Gastroesophageal sphincter (tissue), 4 donors: Measurements from ENCODE around the gene SIGLEC1. TPM values are rescaled to one million over a fixed set of nuclear protein-coding genes. Genes with fewer than 3 reads are reported as not detected.

ENCODE experiments used
- ATAC-seq: fragments of 150-250 bp; one replicate; pipeline ENCODE4 v1.9.1; 2016; ENCODE audit warnings: mild to moderate bottlenecking, moderate library complexity
- H3K27ac ChIP-seq, 4 donors: fragments of 200-600 bp; sonication (generic) in 3 of 4; 1 replicate in 3 of 4; 2 replicates in 1 of 4; pipeline ENCODE4 v1.5.1; 2016 to 2019
- H3K27me3 ChIP-seq: fragments of 200-600 bp; sonication (generic); one replicate; pipeline ENCODE4 v1.5.1; 2019
- H3K36me3 ChIP-seq, 2 donors: fragments of 200-600 bp; sonication (generic); one replicate each; pipeline ENCODE4 v1.5.1; 2019; ENCODE audit warnings: control low read depth in 1 of 2
- H3K4me1 ChIP-seq, 3 donors: fragments of 200-600 bp; sonication (generic); 1 replicate in 2 of 3; 2 replicates in 1 of 3; pipeline ENCODE4 v1.5.1; 2016 to 2019; ENCODE audit warnings: control low read depth in 2 of 3
- H3K4me3 ChIP-seq, 2 donors: fragments of 200-600 bp; sonication (generic); one replicate each; pipeline ENCODE4 v1.5.1; 2019; ENCODE audit warnings: mild to moderate bottlenecking in 1 of 2, moderate library complexity in 1 of 2
- H3K9me3 ChIP-seq, 3 donors: fragments of 200-600 bp; sonication (generic); one replicate each; pipeline ENCODE4 v1.5.1; 2017 to 2019; ENCODE audit warnings: control low read depth in 2 of 3
- EP300 ChIP-seq: sonication (generic); formaldehyde crosslinking; IDR thresholded peaks from one replicate; pipeline ENCODE4 v1.6.1; 2017; ENCODE audit warnings: antibody characterized with exemption, mild to moderate bottlenecking
- POLR2A ChIP-seq, 2 donors: fragments of 450-650 bp; IDR thresholded peaks; one replicate each; pipeline ENCODE4 v1.6.1; 2017; ENCODE audit warnings: antibody characterized with exemption in 2 of 2, mild to moderate bottlenecking in 2 of 2, moderate library complexity in 1 of 2
- POLR2AphosphoS5 ChIP-seq: sonication (generic); formaldehyde crosslinking; IDR thresholded peaks from one replicate; pipeline ENCODE4 v1.6.1; 2017; ENCODE audit warnings: antibody characterized with exemption
- WGBS, 2 donors: methylation state at CpG; one replicate each; pipeline ENCODE4 v1.1.5; 2018; ENCODE audit warnings: low coverage in 1 of 2; 5-methylcytosine and 5-hydroxymethylcytosine counted together
- total RNA-seq, 4 donors: library from RNA; depleted of rRNA; stranded (reverse); fragments of >200 nt; gene quantifications; one replicate each; pipeline ENCODE4 v1.1.0, GENCODE V29; 2016
- TF ChIP-seq, protein P1 (sequence below), 4 experiments: fragments of 200-600 bp in 2 of 4; fragments of 450-650 bp in 2 of 4; sonication (generic) in 1 of 4; IDR thresholded peaks; one replicate each; pipeline ENCODE4 v1.5.1; 2017 to 2019; ENCODE audit warnings: antibody characterized with exemption in 4 of 4, mild to moderate bottlenecking in 2 of 4, moderate library complexity in 2 of 4

SIGLEC1 gene
- total RNA-seq, 4 donors from 2014 or later, result 10.1 to 17.2 (median 11.9) TPM

DNA sequence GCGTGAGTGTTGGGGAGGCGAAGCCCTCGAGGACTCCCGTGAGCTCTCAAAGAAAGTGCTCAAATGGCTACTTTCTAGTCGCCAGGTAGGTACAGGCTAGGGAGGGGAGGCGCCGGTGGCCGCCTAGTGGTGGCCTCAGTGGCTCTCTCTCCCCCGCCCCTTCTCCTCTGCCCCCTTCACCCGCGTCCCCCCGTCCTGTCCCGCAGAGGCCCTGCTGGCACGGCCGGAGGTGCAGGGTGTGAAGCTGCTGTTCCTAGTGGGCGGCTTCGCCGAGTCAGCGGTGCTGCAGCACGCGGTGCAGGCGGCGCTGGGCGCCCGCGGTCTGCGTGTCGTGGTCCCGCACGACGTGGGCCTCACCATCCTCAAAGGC, 38.9 kb upstream of the SIGLEC1 start:
- Histone ChIP-seq H3K4me3 (peak overlapping the region in 1 of 2 donors; percentile 45), H3K9me3 (no peaks in the 10 kb centered on the region), H3K27ac (no peak overlapping the region), H3K36me3 (peaks cover 0 to 63% of the 10 kb centered on the region in 2 donors), H3K27me3 (peaks cover 26% of the 10 kb centered on the region), H3K4me1 (peaks cover 0 to 41% (median 6%) of the 10 kb centered on the region in 3 donors)
- WGBS, 2 donors, result 73 to 87% methylated on average over 3 to 5 of the region's 31 CpGs
- TF ChIP-seq EP300 (no peak), POLR2AphosphoS5 (no peak), POLR2A (IDR thresholded peaks at IDR 0.05) (no peak)
- TF ChIP-seq, protein P1, sequence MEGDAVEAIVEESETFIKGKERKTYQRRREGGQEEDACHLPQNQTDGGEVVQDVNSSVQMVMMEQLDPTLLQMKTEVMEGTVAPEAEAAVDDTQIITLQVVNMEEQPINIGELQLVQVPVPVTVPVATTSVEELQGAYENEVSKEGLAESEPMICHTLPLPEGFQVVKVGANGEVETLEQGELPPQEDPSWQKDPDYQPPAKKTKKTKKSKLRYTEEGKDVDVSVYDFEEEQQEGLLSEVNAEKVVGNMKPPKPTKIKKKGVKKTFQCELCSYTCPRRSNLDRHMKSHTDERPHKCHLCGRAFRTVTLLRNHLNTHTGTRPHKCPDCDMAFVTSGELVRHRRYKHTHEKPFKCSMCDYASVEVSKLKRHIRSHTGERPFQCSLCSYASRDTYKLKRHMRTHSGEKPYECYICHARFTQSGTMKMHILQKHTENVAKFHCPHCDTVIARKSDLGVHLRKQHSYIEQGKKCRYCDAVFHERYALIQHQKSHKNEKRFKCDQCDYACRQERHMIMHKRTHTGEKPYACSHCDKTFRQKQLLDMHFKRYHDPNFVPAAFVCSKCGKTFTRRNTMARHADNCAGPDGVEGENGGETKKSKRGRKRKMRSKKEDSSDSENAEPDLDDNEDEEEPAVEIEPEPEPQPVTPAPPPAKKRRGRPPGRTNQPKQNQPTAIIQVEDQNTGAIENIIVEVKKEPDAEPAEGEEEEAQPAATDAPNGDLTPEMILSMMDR (IDR thresholded peaks at IDR 0.05), result no peak
- ATAC-seq, result no peak

DNA sequence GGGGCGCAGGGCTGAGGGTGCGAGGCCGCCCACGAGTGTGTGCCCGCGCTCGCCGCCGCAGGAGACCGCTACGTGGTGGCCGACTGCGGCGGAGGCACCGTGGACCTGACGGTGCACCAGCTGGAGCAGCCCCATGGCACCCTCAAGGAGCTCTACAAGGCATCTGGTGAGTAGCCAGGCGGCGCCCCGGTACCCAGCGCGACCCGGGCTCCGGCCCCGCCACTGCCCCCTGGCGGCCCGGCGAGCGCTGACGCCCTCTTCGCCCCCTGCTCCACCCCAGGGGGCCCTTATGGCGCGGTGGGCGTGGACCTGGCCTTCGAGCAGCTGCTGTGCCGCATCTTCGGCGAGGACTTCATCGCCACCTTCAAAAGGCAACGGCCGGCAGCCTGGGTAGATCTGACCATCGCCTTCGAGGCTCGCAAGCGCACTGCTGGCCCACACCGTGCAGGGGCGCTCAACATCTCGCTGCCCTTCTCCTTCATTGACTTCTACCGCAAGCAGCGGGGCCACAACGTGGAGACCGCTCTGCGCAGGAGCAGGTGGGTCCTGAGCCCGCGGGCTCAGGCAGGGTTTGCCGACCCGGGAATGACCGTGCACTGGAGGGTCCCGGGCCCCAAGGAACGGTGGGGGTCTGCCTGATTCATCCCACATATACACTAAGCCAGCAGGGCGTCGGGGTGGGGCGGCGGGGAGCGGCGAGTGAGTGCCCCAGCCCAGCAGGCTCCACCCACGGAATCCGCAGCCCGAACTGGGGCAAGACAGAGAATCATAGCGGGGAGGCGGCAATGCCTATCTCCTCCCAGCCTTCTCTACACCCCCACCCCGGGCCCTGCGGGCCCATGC, 37.5 kb upstream of the SIGLEC1 start:
- H3K27me3 ChIP-seq, result peaks cover 38% of the 10 kb centered on the region
- H3K4me1 ChIP-seq, result peaks cover 0 to 47% (median 6%) of the 10 kb centered on the region in 3 donors
- whole genome bisulfite sequencing, 2 donors, result 15 to 44% methylated on average over 4 to 5 of the region's 72 CpGs
- ATAC-seq, result no peak
- H3K36me3 ChIP-seq, result peaks cover 0 to 54% of the 10 kb centered on the region in 2 donors
- H3K9me3 ChIP-seq, result no peaks in the 10 kb centered on the region
- peak overlapping the region in 1 of 2 donors; percentile 8 for H3K4me3 ChIP-seq
- no peak overlapping the region for H3K27ac ChIP-seq
- no peak for TF ChIP-seq POLR2AphosphoS5
- TF ChIP-seq, protein P1 (IDR thresholded peaks at IDR 0.05), result peak in 3 of 4 experiments; percentile 38 to 80 (median 58)

DNA sequence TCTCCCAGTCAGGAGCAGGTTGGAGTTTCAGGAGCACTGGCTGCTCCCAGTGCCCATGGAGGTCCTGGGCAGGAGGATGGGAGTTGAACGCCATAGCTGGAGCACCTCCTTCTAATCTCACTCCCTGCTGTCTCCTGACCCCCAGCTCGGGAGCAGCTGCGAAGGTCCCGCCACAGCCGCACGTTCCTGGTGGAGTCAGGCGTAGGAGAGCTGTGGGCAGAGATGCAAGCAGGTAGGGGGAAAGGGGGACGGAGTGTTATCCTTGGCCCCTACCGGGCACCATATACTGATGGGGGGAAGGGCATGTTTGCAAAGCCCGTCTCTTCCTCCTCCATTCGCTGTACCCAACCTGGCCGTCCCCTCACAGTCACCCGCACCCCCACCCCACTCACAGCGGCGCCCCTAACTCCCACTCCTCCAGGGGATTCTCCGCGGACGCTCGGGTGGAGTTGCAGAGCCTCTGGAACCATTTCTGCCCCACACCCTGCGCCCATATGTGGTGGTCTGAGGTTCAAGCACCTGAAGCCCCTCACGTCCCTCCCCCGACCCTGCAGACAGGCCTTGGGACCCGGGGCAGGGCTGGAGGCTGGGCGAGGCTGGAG, 36.8 kb upstream of the SIGLEC1 start:
- no peak overlapping the region for H3K27ac ChIP-seq
- H3K9me3 ChIP-seq, result no peaks in the 10 kb centered on the region
- peaks cover 0 to 50% (median 6%) of the 10 kb centered on the region in 3 donors for H3K4me1 ChIP-seq
- peaks cover 0 to 47% of the 10 kb centered on the region in 2 donors for H3K36me3 ChIP-seq
- ATAC-seq, result no peak
- H3K27me3 ChIP-seq, result peaks cover 44% of the 10 kb centered on the region
- no peak overlapping the region for H3K4me3 ChIP-seq
- TF ChIP-seq POLR2AphosphoS5 (no peak), POLR2A (IDR thresholded peaks at IDR 0.05) (no peak), EP300 (no peak)
- TF ChIP-seq, protein P1 (IDR thresholded peaks at IDR 0.05), result no peak
- 60 to 73% methylated on average over 1 to 8 of the region's 24 CpGs for WGBS, 2 donors

DNA sequence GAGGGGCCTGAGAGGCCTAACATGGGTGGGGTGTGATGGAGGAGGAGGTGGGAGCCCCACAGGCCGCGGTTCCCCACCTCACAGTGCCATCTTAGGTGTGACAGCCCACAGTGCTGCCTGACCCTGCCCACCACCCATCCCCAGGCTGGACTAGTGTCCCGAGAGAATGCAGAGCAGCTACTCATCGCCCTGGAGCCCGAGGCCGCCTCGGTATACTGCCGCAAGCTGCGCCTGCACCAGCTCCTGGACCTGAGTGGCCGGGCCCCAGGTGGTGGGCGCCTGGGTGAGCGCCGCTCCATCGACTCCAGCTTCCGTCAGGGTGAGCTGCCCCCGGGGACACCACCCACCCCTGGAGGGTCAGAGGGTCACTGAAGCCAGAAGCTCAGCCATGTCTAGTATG, 35.7 kb upstream of the SIGLEC1 start:
- TF ChIP-seq EP300 (no peak), POLR2A (IDR thresholded peaks at IDR 0.05) (no peak)
- TF ChIP-seq, protein P1 (IDR thresholded peaks at IDR 0.05), result no peak
- no peak for ATAC-seq
- peaks cover 0 to 49% of the 10 kb centered on the region in 2 donors for H3K36me3 ChIP-seq

More for the DNA sequence above, 35.7 kb upstream of the SIGLEC1 start:
- no CpG with 5 or more reads among the region's 16 CpGs for WGBS, 2 donors
- H3K9me3 ChIP-seq, result no peaks in the 10 kb centered on the region
- peaks cover 48% of the 10 kb centered on the region for H3K27me3 ChIP-seq
- peaks cover 0 to 39% (median 6%) of the 10 kb centered on the region in 3 donors for H3K4me1 ChIP-seq
- H3K27ac ChIP-seq, result no peak overlapping the region
- H3K4me3 ChIP-seq, result no peak overlapping the region
